ENCODE results near the gene PTGIR. TPM values are rescaled to one million over a fixed set of nuclear protein-coding genes. Genes with fewer than 3 reads are reported as not detected.

PTGIR gene
- total and polyA plus RNA-seq, 5 donors from 2014 or later = 0.31 to 16.8 (median 8.6) TPM

- no peaks in the 10 kb centered on the region for H3K36me3 Mint-ChIP-seq
- peaks cover 0 to 65% (median 18%) of the 10 kb centered on the region in 4 donors for H3K4me1 Mint-ChIP-seq
- Histone ChIP-seq H3K9me3 (ENCODE audit: control insufficient read depth in 2 of 2, low read length in 2 of 2) (no peaks in the 10 kb centered on the region), H3K4me1 (ENCODE audit: control insufficient read depth, insufficient read depth, low read length, poor library complexity, severe bottlenecking) (peaks cover 23% of the 10 kb centered on the region), H3K4me3 (ENCODE audit: low read depth, low read length) (no peak overlapping the region), H3K36me3 (ENCODE audit: control insufficient read depth, insufficient read depth, low read length) (no peaks in the 10 kb centered on the region), H3K27me3 (ENCODE audit: control insufficient read depth, insufficient read depth, low read length) (no peaks in the 10 kb centered on the region), H3K27ac (ENCODE audit: insufficient read depth, low read length, poor library complexity, severe bottlenecking) (no peak overlapping the region)
- H3K27ac Mint-ChIP-seq = no peak overlapping the region
- DNase-seq (no peak), ATAC-seq (ENCODE audit: low read depth in 2 of 2) (no peak)
- H3K4me3 Mint-ChIP-seq = peak overlapping the region in 2 of 4 donors; percentile 8 to 27
- no peaks in the 10 kb centered on the region for H3K27me3 Mint-ChIP-seq
- no peaks in the 10 kb centered on the region for H3K9me3 Mint-ChIP-seq
Observed at GRCh38 chr19:46626446-46626845, 1.6 kb upstream of the PTGIR start.

GRCh38 chr19:46625731-46626130, 842 bp upstream of the PTGIR start:
- no peak overlapping the region for H3K27ac ChIP-seq (ENCODE audit: insufficient read depth, low read length, poor library complexity, severe bottlenecking)
- peak overlapping the region in 1 of 3 donors; percentile 20 for H3K27ac Mint-ChIP-seq
- ATAC-seq (ENCODE audit: low read depth in 2 of 2) = no peak

GRCh38 chr19:46623915-46624502, 880 bp downstream of the PTGIR start:
- Histone ChIP-seq H3K4me1 (ENCODE audit: control insufficient read depth, insufficient read depth, low read length, poor library complexity, severe bottlenecking) (peaks cover 47% of the 10 kb centered on the region), H3K27me3 (ENCODE audit: control insufficient read depth, insufficient read depth, low read length) (no peaks in the 10 kb centered on the region), H3K36me3 (ENCODE audit: control insufficient read depth, insufficient read depth, low read length) (no peaks in the 10 kb centered on the region), H3K9me3 (ENCODE audit: control insufficient read depth in 2 of 2, low read length in 2 of 2) (no peaks in the 10 kb centered on the region), H3K27ac (ENCODE audit: insufficient read depth, low read length, poor library complexity, severe bottlenecking) (peak overlapping the region; percentile 14), H3K4me3 (ENCODE audit: low read depth, low read length) (peak overlapping the region; percentile 38)
- H3K27ac Mint-ChIP-seq = peak overlapping the region in 2 of 3 donors; percentile 83 to 96
- H3K4me3 Mint-ChIP-seq = peak overlapping the region in 3 of 4 donors; percentile 70 to 93 (median 93)
- ATAC-seq (ENCODE audit: low read depth in 2 of 2) (no peak), DNase-seq (no peak)
- peaks cover 0 to 79% (median 26%) of the 10 kb centered on the region in 4 donors for H3K4me1 Mint-ChIP-seq
- H3K9me3 Mint-ChIP-seq = no peaks in the 10 kb centered on the region
- H3K27me3 Mint-ChIP-seq = no peaks in the 10 kb centered on the region
- H3K36me3 Mint-ChIP-seq = no peaks in the 10 kb centered on the region

More at GRCh38 chr19:46625731-46626130, 842 bp upstream of the PTGIR start:
- no peaks in the 10 kb centered on the region for H3K27me3 Mint-ChIP-seq
- H3K9me3 ChIP-seq (ENCODE audit: control insufficient read depth in 2 of 2, low read length in 2 of 2) = no peaks in the 10 kb centered on the region
- peaks cover 0 to 71% (median 18%) of the 10 kb centered on the region in 4 donors for H3K4me1 Mint-ChIP-seq
- peaks cover 30% of the 10 kb centered on the region for H3K4me1 ChIP-seq (ENCODE audit: control insufficient read depth, insufficient read depth, low read length, poor library complexity, severe bottlenecking)
- no peaks in the 10 kb centered on the region for H3K27me3 ChIP-seq (ENCODE audit: control insufficient read depth, insufficient read depth, low read length)
- H3K4me3 ChIP-seq (ENCODE audit: low read depth, low read length) = no peak overlapping the region
- no peaks in the 10 kb centered on the region for H3K9me3 Mint-ChIP-seq
- no peaks in the 10 kb centered on the region for H3K36me3 ChIP-seq (ENCODE audit: control insufficient read depth, insufficient read depth, low read length)
- H3K36me3 Mint-ChIP-seq = no peaks in the 10 kb centered on the region
- H3K4me3 Mint-ChIP-seq = peak overlapping the region in 1 of 4 donors; percentile 38
- DNase-seq = no peak

GRCh38 chr19:46622118-46622446, 2.8 kb downstream of the PTGIR start:
- H3K27me3 ChIP-seq (ENCODE audit: control insufficient read depth, insufficient read depth, low read length) = no peaks in the 10 kb centered on the region
- no peaks in the 10 kb centered on the region for H3K36me3 ChIP-seq (ENCODE audit: control insufficient read depth, insufficient read depth, low read length)
- Mint-ChIP-seq H3K36me3 (no peaks in the 10 kb centered on the region), H3K27me3 (no peaks in the 10 kb centered on the region), H3K27ac (peak overlapping the region; percentile 26 to 96 (median 94)), H3K9me3 (peaks cover 0 to 2% (median 0%) of the 10 kb centered on the region in 7 donors), H3K4me1 (peaks cover 0 to 81% (median 27%) of the 10 kb centered on the region in 4 donors), H3K4me3 (peak overlapping the region in 3 of 4 donors; percentile 90 to 91 (median 91))
- no peak for ATAC-seq (ENCODE audit: low read depth in 2 of 2)
- H3K27ac ChIP-seq (ENCODE audit: insufficient read depth, low read length, poor library complexity, severe bottlenecking) = peak overlapping the region; percentile 47
- no peaks in the 10 kb centered on the region for H3K9me3 ChIP-seq (ENCODE audit: control insufficient read depth in 2 of 2, low read length in 2 of 2)
- peak overlapping the region; percentile 47 for H3K4me3 ChIP-seq (ENCODE audit: low read depth, low read length)
- H3K4me1 ChIP-seq (ENCODE audit: control insufficient read depth, insufficient read depth, low read length, poor library complexity, severe bottlenecking) = peaks cover 65% of the 10 kb centered on the region
- DNase-seq = peak in 1 of 3 donors; percentile 65

GRCh38 chr19:46621191-46622117, 3.4 kb downstream of the PTGIR start:
- Histone ChIP-seq H3K4me1 (ENCODE audit: control insufficient read depth, insufficient read depth, low read length, poor library complexity, severe bottlenecking) (peaks cover 72% of the 10 kb centered on the region), H3K27ac (ENCODE audit: insufficient read depth, low read length, poor library complexity, severe bottlenecking) (peak overlapping the region; percentile 47), H3K9me3 (ENCODE audit: control insufficient read depth in 2 of 2, low read length in 2 of 2) (no peaks in the 10 kb centered on the region), H3K27me3 (ENCODE audit: control insufficient read depth, insufficient read depth, low read length) (no peaks in the 10 kb centered on the region), H3K4me3 (ENCODE audit: low read depth, low read length) (peak overlapping the region; percentile 13), H3K36me3 (ENCODE audit: control insufficient read depth, insufficient read depth, low read length) (no peaks in the 10 kb centered on the region)
- Mint-ChIP-seq H3K27me3 (no peaks in the 10 kb centered on the region), H3K9me3 (peaks cover 0 to 2% (median 0%) of the 10 kb centered on the region in 7 donors), H3K4me1 (peaks cover 5 to 82% (median 32%) of the 10 kb centered on the region in 4 donors), H3K27ac (peak overlapping the region; percentile 26 to 96 (median 94)), H3K36me3 (no peaks in the 10 kb centered on the region), H3K4me3 (peak overlapping the region in 3 of 4 donors; percentile 90 to 91 (median 91))
- ATAC-seq (ENCODE audit: low read depth in 2 of 2) = no peak
- no peak for DNase-seq

- peaks cover 77% of the 10 kb centered on the region for H3K4me1 ChIP-seq (ENCODE audit: control insufficient read depth, insufficient read depth, low read length, poor library complexity, severe bottlenecking)
- DNase-seq = no peak
- peaks cover 0 to 2% (median 0%) of the 10 kb centered on the region in 7 donors for H3K9me3 Mint-ChIP-seq
- H3K9me3 ChIP-seq (ENCODE audit: control insufficient read depth in 2 of 2, low read length in 2 of 2) = no peaks in the 10 kb centered on the region
- H3K27me3 Mint-ChIP-seq = no peaks in the 10 kb centered on the region
- peak overlapping the region in 2 of 3 donors; percentile 94 to 98 for H3K27ac Mint-ChIP-seq
- H3K36me3 ChIP-seq (ENCODE audit: control insufficient read depth, insufficient read depth, low read length) = no peaks in the 10 kb centered on the region
- no peaks in the 10 kb centered on the region for H3K36me3 Mint-ChIP-seq
- peaks cover 5 to 82% (median 34%) of the 10 kb centered on the region in 4 donors for H3K4me1 Mint-ChIP-seq
- H3K4me3 ChIP-seq (ENCODE audit: low read depth, low read length) = no peak overlapping the region
- H3K27ac ChIP-seq (ENCODE audit: insufficient read depth, low read length, poor library complexity, severe bottlenecking) = peak overlapping the region; percentile 76
- H3K27me3 ChIP-seq (ENCODE audit: control insufficient read depth, insufficient read depth, low read length) = no peaks in the 10 kb centered on the region
- ATAC-seq (ENCODE audit: low read depth in 2 of 2) = no peak
- H3K4me3 Mint-ChIP-seq = peak overlapping the region in 3 of 4 donors; percentile 85 to 91 (median 90)
Observed at GRCh38 chr19:46620716-46621115, 4.2 kb downstream of the PTGIR start.

GRCh38 chr19:46620267-46620666, 4.6 kb downstream of the PTGIR start:
- peak overlapping the region; percentile 76 for H3K27ac ChIP-seq (ENCODE audit: insufficient read depth, low read length, poor library complexity, severe bottlenecking)
- DNase-seq (no peak), ATAC-seq (ENCODE audit: low read depth in 2 of 2) (no peak)
- no peak overlapping the region for H3K4me3 ChIP-seq (ENCODE audit: low read depth, low read length)
- Mint-ChIP-seq H3K27me3 (no peaks in the 10 kb centered on the region), H3K27ac (peak overlapping the region in 1 of 3 donors; percentile 98), H3K4me1 (peaks cover 5 to 78% (median 34%) of the 10 kb centered on the region in 4 donors), H3K9me3 (peaks cover 0 to 2% (median 0%) of the 10 kb centered on the region in 7 donors), H3K4me3 (peak overlapping the region; percentile 22 to 91 (median 88)), H3K36me3 (no peaks in the 10 kb centered on the region)
- no peaks in the 10 kb centered on the region for H3K27me3 ChIP-seq (ENCODE audit: control insufficient read depth, insufficient read depth, low read length)
- H3K9me3 ChIP-seq (ENCODE audit: control insufficient read depth in 2 of 2, low read length in 2 of 2) = no peaks in the 10 kb centered on the region
- H3K4me1 ChIP-seq (ENCODE audit: control insufficient read depth, insufficient read depth, low read length, poor library complexity, severe bottlenecking) = peaks cover 77% of the 10 kb centered on the region
- H3K36me3 ChIP-seq (ENCODE audit: control insufficient read depth, insufficient read depth, low read length) = no peaks in the 10 kb centered on the region
